H1 (cell line): ENCODE data around the gene ABHD2. TPM values are rescaled to one million over a fixed set of nuclear protein-coding genes. Genes with fewer than 3 reads are reported as not detected.

ENCODE experiments used
- CTCF ChIA-PET: fragments of 300-600 bp; sonication (Branson Sonifier 250); formaldehyde crosslinking; loops from one replicate; lab custom pipeline; 2021; ENCODE audit not compliant: partially characterized antibody; lab: Charles Lee
- POLR2A ChIA-PET: fragments of 300-600 bp; sonication (Branson Sonifier 250); formaldehyde crosslinking; loops from one replicate; lab custom pipeline; 2021; ENCODE audit warnings: inconsistent platforms; ENCODE audit not compliant: partially characterized antibody; lab: Charles Lee
- DNase-seq, 2 experiments: peaks; one replicate each; pipeline versions ENCODE4 v3.0.0 to v3.0.0-alpha.2; 2010 to 2022; ENCODE audit warnings: low spot score in 2 of 2, low read depth in 1 of 2, mixed read lengths in 1 of 2
- FAIRE-seq: peaks from 2 replicates; lab custom pipeline; 2011; peaks lifted over from hg19 to GRCh38; lab: Jason Lieb, UNC
- H2AFZ ChIP-seq: 2 replicates; pipeline ENCODE4 v1.8.1; 2012; ENCODE audit warnings: low read length, inconsistent platforms
- H2AK5ac ChIP-seq: 2 replicates; pipeline ENCODE4 v1.6.1; 2013; ENCODE audit warnings: low read depth, low read length
- H2BK120ac ChIP-seq: replicated peaks from 2 replicates; pipeline ENCODE3; 2013; ENCODE audit warnings: low read depth, low read length, inconsistent platforms
- H2BK12ac ChIP-seq: 2 replicates; pipeline ENCODE4 v1.6.1; 2013; ENCODE audit warnings: low read depth, low read length
- H2BK15ac ChIP-seq: 2 replicates; pipeline ENCODE4 v1.6.1; 2013; ENCODE audit warnings: low read length
- H2BK20ac ChIP-seq: 2 replicates; pipeline ENCODE4 v1.6.1; 2013; ENCODE audit warnings: low read length
- H2BK5ac ChIP-seq: 2 replicates; pipeline ENCODE4 v1.6.1; 2013; ENCODE audit warnings: low read depth, low read length
- H3K14ac ChIP-seq: 2 replicates; pipeline ENCODE4 v1.6.1; 2013; ENCODE audit warnings: inconsistent platforms; ENCODE audit not compliant: insufficient read length
- H3K18ac ChIP-seq: 2 replicates; pipeline ENCODE4 v1.6.1; 2013; ENCODE audit warnings: low read length; ENCODE audit errors: extremely low read depth
- H3K23ac ChIP-seq: 2 replicates; pipeline ENCODE4 v1.6.1; 2013; ENCODE audit warnings: inconsistent platforms; ENCODE audit not compliant: insufficient read length
- H3K23me2 ChIP-seq: 2 replicates; pipeline ENCODE4 v1.6.1; 2013; ENCODE audit warnings: low read depth, low read length
- H3K27ac ChIP-seq: 2 replicates; pipeline ENCODE4 v1.6.1; 2011; ENCODE audit warnings: low read depth, low read length, inconsistent platforms
- H3K27me3 ChIP-seq, 4 experiments: replicated peaks in 1 of 4; 1 replicate in 1 of 4; 2 replicates in 3 of 4; pipeline versions ENCODE4 v1.6.1 to v1.8.1; 2011 to 2013; ENCODE audit warnings: low read length in 3 of 4, mild to moderate bottlenecking in 3 of 4, inconsistent platforms in 2 of 4, mixed read lengths in 2 of 4, moderate library complexity in 1 of 4; ENCODE audit not compliant: control insufficient read depth in 3 of 4, insufficient read depth in 3 of 4; ENCODE audit errors: extremely low read depth in 1 of 4
- H3K36me3 ChIP-seq, 4 experiments: 2 replicates each; pipeline versions ENCODE4 v1.6.1 to v1.8.1; 2011 to 2013; ENCODE audit warnings: mild to moderate bottlenecking in 4 of 4, low read length in 3 of 4, moderate library complexity in 2 of 4, control low read depth in 1 of 4, inconsistent platforms in 1 of 4; ENCODE audit not compliant: insufficient read depth in 4 of 4, control insufficient read depth in 2 of 4
- H3K4ac ChIP-seq: replicated peaks from 2 replicates; pipeline ENCODE3; 2013; ENCODE audit warnings: low read length, low read depth, mixed read lengths, inconsistent platforms; ENCODE audit not compliant: insufficient read length
- H3K4me1 ChIP-seq, 4 experiments: replicated peaks in 1 of 4; 1 replicate in 1 of 4; 2 replicates in 3 of 4; pipeline versions ENCODE4 v1.6.1 to v1.8.1; 2011 to 2013; ENCODE audit warnings: low read length in 3 of 4, inconsistent platforms in 2 of 4, mixed read lengths in 1 of 4; ENCODE audit not compliant: insufficient read depth in 4 of 4, control insufficient read depth in 3 of 4
- H3K4me2 ChIP-seq, 2 experiments: 2 replicates each; pipeline versions ENCODE4 v1.6.1 to v1.8.1; 2011 to 2013; ENCODE audit warnings: low read depth in 2 of 2, low read length in 2 of 2, control low read depth in 1 of 2, inconsistent platforms in 1 of 2, mild to moderate bottlenecking in 1 of 2; ENCODE audit not compliant: insufficient read depth in 1 of 2
- H3K4me3 ChIP-seq, 4 experiments: fragments of 200-600, 300-600 bp in 1 of 4; sonication (generic), shearing (Covaris generic), sonication (Bioruptor Twin) in 1 of 4; 2 replicates each; pipeline versions ENCODE4 v1.5.1 to v1.8.1; 2011 to 2016; ENCODE audit warnings: low read length in 4 of 4, low read depth in 3 of 4, control low read depth in 2 of 4, inconsistent platforms in 2 of 4, mild to moderate bottlenecking in 2 of 4, mixed read lengths in 1 of 4, moderate library complexity in 1 of 4; ENCODE audit not compliant: insufficient read depth in 2 of 4; ENCODE audit errors: extremely low read depth in 1 of 4
- H3K56ac ChIP-seq: replicated peaks from 2 replicates; pipeline ENCODE3; 2013; ENCODE audit warnings: low read depth, mild to moderate bottlenecking, mixed read lengths, low read length, inconsistent platforms; ENCODE audit not compliant: insufficient read length
- H3K79me1 ChIP-seq: 2 replicates; pipeline ENCODE4 v1.6.1; 2013; ENCODE audit warnings: low read depth, low read length, control low read depth
- H3K79me2 ChIP-seq, 2 experiments: 2 replicates each; pipeline versions ENCODE4 v1.6.1 to v1.8.1; 2012 to 2013; ENCODE audit warnings: low read length in 2 of 2, mild to moderate bottlenecking in 2 of 2, inconsistent platforms in 1 of 2; ENCODE audit not compliant: insufficient read depth in 2 of 2, control insufficient read depth in 1 of 2
- H3K9ac ChIP-seq, 4 experiments: replicated peaks in 1 of 4; 1 replicate in 1 of 4; 2 replicates in 3 of 4; pipeline versions ENCODE4 v1.6.1 to v1.8.1; 2011 to 2013; ENCODE audit warnings: low read depth in 3 of 4, low read length in 3 of 4, control low read depth in 2 of 4, mild to moderate bottlenecking in 2 of 4, moderate library complexity in 2 of 4, inconsistent platforms in 1 of 4; ENCODE audit errors: extremely low read depth in 1 of 4
- H3K9me3 ChIP-seq, 2 experiments: 2 replicates each; pipeline versions ENCODE4 v1.6.1 to v1.8.1; 2012 to 2013; ENCODE audit warnings: mild to moderate bottlenecking in 2 of 2, moderate library complexity in 2 of 2, control low read depth in 1 of 2, inconsistent platforms in 1 of 2, low read depth in 1 of 2, low read length in 1 of 2, mixed read lengths in 1 of 2; ENCODE audit not compliant: insufficient read depth in 2 of 2
- H4K20me1 ChIP-seq, 2 experiments: replicated peaks in 1 of 2; 2 replicates each; pipeline versions ENCODE3 to v1.8.1; 2011 to 2013; ENCODE audit warnings: inconsistent platforms in 2 of 2, low read length in 2 of 2, mild to moderate bottlenecking in 1 of 2; ENCODE audit not compliant: insufficient read depth in 2 of 2, control insufficient read depth in 1 of 2
- H4K5ac ChIP-seq: 2 replicates; pipeline ENCODE4 v1.6.1; 2013; ENCODE audit warnings: low read length, low read depth, mixed read lengths, inconsistent platforms; ENCODE audit not compliant: insufficient read length
- H4K8ac ChIP-seq: 2 replicates; pipeline ENCODE4 v1.8.0; 2013; ENCODE audit warnings: mild to moderate bottlenecking, moderate library complexity, low read length, inconsistent platforms; ENCODE audit not compliant: insufficient read depth; ENCODE audit errors: extremely low read depth
- H4K91ac ChIP-seq: replicated peaks from 2 replicates; pipeline ENCODE3; 2013; ENCODE audit warnings: low read length, mixed read lengths, inconsistent platforms; ENCODE audit not compliant: insufficient read length
- ASH2L ChIP-seq: fragments of 200-600, 300-600 bp; sonication (generic); IDR thresholded peaks from one replicate; pipeline ENCODE4 v1.7.1; 2017; ENCODE audit warnings: low read length
- CBX5 ChIP-seq: fragments of 300-800, 300-1000 bp; sonication (generic); IDR thresholded peaks from 2 replicates; pipeline ENCODE4 v1.7.1; 2016; ENCODE audit warnings: antibody characterized with exemption, low read length, low read depth
- KDM5A ChIP-seq: fragments of 200-600 bp; IDR thresholded peaks from 2 replicates; pipeline ENCODE4 v1.7.1; 2012; ENCODE audit warnings: mild to moderate bottlenecking, low read length, inconsistent platforms, mixed read lengths
- MAFK ChIP-seq: IDR thresholded peaks from 2 replicates; pipeline ENCODE4 v1.6.1; 2012; ENCODE audit warnings: low read depth, mild to moderate bottlenecking, improper control_type of control experiment, low read length
- SIN3A ChIP-seq, 2 experiments: IDR thresholded peaks in 1 of 2; conservative IDR thresholded peaks in 1 of 2; 2 replicates each; pipeline ENCODE4 v1.6.1; 2011 to 2012; ENCODE audit warnings: low read length in 2 of 2, improper control_type of control experiment in 1 of 2, low read depth in 1 of 2, mild to moderate bottlenecking in 1 of 2
- TAF7 ChIP-seq: optimal IDR thresholded peaks from 2 replicates; pipeline ENCODE3; 2011; ENCODE audit warnings: low read depth, mild to moderate bottlenecking, inconsistent platforms, low read length, moderate library complexity, borderline replicate concordance
- WGBS, 2 experiments: shearing (Covaris generic) in 1 of 2; methylation state at CpG; one replicate each; pipeline versions ENCODE4 v1.1.6 to v1.1.7; 2013 to 2015; ENCODE audit warnings: low lambda C conversion rate in 2 of 2, mixed read lengths in 2 of 2, inconsistent platforms in 1 of 2, low coverage in 1 of 2, missing lambda C conversion rate in 1 of 2; ENCODE audit not compliant: insufficient replicate concordance in 2 of 2, insufficient coverage in 1 of 2, insufficient read length in 1 of 2; ENCODE audit errors: extremely low coverage in 1 of 2, missing lambda C conversion rate in 1 of 2; 5-methylcytosine and 5-hydroxymethylcytosine counted together
- polyA plus RNA-seq, 7 experiments: library from polyadenylated mRNA; depleted of rRNA in 3 of 7; stranded (reverse) in 5 of 7; unstranded in 2 of 7; fragments of >200 nt in 5 of 7; fragments of 200-250 nt in 2 of 7; gene quantifications; 1 replicate in 5 of 7; 2 replicates in 1 of 7; 4 replicates in 1 of 7; pipeline versions ENCODE4 v1.2.1 to v1.2.3, GENCODE V29; 2011 to 2013; ENCODE audit warnings: missing spikeins in 2 of 7, mixed read lengths in 2 of 7
- total RNA-seq: library from RNA; stranded (reverse); fragmentation: NEBNext Ultra II Directional; extraction: Animal tissue kit (Norgen Biotek cat#: 25700); gene quantifications from 2 replicates; pipeline ENCODE4 v1.2.1, GENCODE V29; 2021

Gene ABHD2
- total and polyA plus RNA-seq, 2 of the 8 experiments (the other 6 are each of a cell fraction or from before 2014, with no cell fraction given), result 9.1 to 23.7 TPM

- Histone ChIP-seq H3K27me3 (no peaks in the 10 kb centered on the region), H3K23ac (no peak overlapping the region), H3K27ac (no peak overlapping the region), H3K36me3 (no peaks in the 10 kb centered on the region), H3K79me2 (no peaks in the 10 kb centered on the region), H3K4ac (no peak overlapping the region), H3K14ac (no peak overlapping the region), H2BK5ac (no peak overlapping the region), H4K5ac (no peak overlapping the region), H2BK12ac (no peak overlapping the region), H3K4me3 (no peak overlapping the region), H3K56ac (no peak overlapping the region), H3K4me2 (no peak overlapping the region), H4K91ac (no peak overlapping the region), H3K4me1 (peaks cover 9 to 11% (median 9%) of the 10 kb centered on the region in 4 experiments; a peak in 6 of 7 replicates), H3K23me2 (no peaks in the 10 kb centered on the region), H2BK120ac (no peak overlapping the region), H2AFZ (no peak overlapping the region), H2BK15ac (no peak overlapping the region), H4K20me1 (no peaks in the 10 kb centered on the region), H3K79me1 (no peaks in the 10 kb centered on the region), H2BK20ac (no peak overlapping the region), H2AK5ac (no peak overlapping the region), H3K9ac (no peak overlapping the region), H3K9me3 (no peaks in the 10 kb centered on the region), H4K8ac (no peak overlapping the region), H3K18ac (no peak overlapping the region)
- 97% methylated on average over 6 of the region's 6 CpGs; no CpG with 5 or more reads in 1 of the 2 experiments for WGBS, 2 experiments
- TF ChIP-seq MAFK (no peak), CBX5 (no peak), TAF7 (no peak), KDM5A (no peak), ASH2L (no peak), SIN3A (conservative IDR thresholded peaks at IDR 0.05 in 1 of 2, IDR thresholded peaks at IDR 0.05 in 1 of 2; ENCODE audit: low read depth in 1 of 2, low read length in 2 of 2) (no peak)
- DNase-seq (no peak), FAIRE-seq (no peak)
- ChIA-PET CTCF (interaction anchor here (0.8 to 1.9 kb wide), 11 partner anchors 8 to 124 kb away, joined by 3 to 10 read pairs (median 4); no protein-coding TSS in a partner anchor), POLR2A (no interaction called here)
Observed at GRCh38 chr15:89083246-89083645, 5.0 kb upstream of the ABHD2 start.
